SW 1271 (cell line): ENCODE data around the gene WNT9B.

ENCODE experiments used
- DNase-seq, 2 experiments: peaks; one replicate each; lab custom pipeline; 2025; lab: John Stamatoyannopoulos, UW

Gene WNT9B

GRCh38 chr17:46882666-46883065, 31.3 kb downstream of the WNT9B start:
- no peak for DNase-seq

- no peak for DNase-seq
Measured at GRCh38 chr17:46883871-46884520, 32.6 kb downstream of the WNT9B start.

- no peak for DNase-seq
Measured at GRCh38 chr17:46884552-46884951, 33.2 kb downstream of the WNT9B start.

- DNase-seq, result no peak
Measured at GRCh38 chr17:46885415-46886309, 34.3 kb downstream of the WNT9B start.

GRCh38 chr17:46886310-46886663, 34.9 kb downstream of the WNT9B start:
- no peak for DNase-seq

- no peak for DNase-seq
Measured at GRCh38 chr17:46887717-46888116, 36.3 kb downstream of the WNT9B start.

- no peak for DNase-seq
Measured at GRCh38 chr17:46888727-46889126, 37.3 kb downstream of the WNT9B start.

- DNase-seq, result no peak
Measured at GRCh38 chr17:46889519-46889918, 38.1 kb downstream of the WNT9B start.

- DNase-seq, result no peak
Measured at GRCh38 chr17:46889992-46890564, 38.7 kb downstream of the WNT9B start.

- no peak for DNase-seq
Measured at GRCh38 chr17:46890638-46891037, 39.3 kb downstream of the WNT9B start.

- no peak for DNase-seq
Measured at GRCh38 chr17:46892192-46892703, 40.9 kb downstream of the WNT9B start.

- no peak for DNase-seq
Measured at GRCh38 chr17:46894024-46894423, 42.6 kb downstream of the WNT9B start.

- no peak for DNase-seq
Measured at GRCh38 chr17:46894476-46895151, 43.2 kb downstream of the WNT9B start.

GRCh38 chr17:46895171-46895570, 43.8 kb downstream of the WNT9B start:
- DNase-seq, result no peak

GRCh38 chr17:46896991-46897390, 45.6 kb downstream of the WNT9B start:
- no peak for DNase-seq

GRCh38 chr17:46898364-46898763, 47.0 kb downstream of the WNT9B start:
- DNase-seq, result no peak

- no peak for DNase-seq
Measured at GRCh38 chr17:46898860-46899259, 47.5 kb downstream of the WNT9B start.

GRCh38 chr17:46901291-46901690, 49.9 kb downstream of the WNT9B start:
- no peak for DNase-seq

- no peak for DNase-seq
Measured at GRCh38 chr17:46903762-46904672, 52.6 kb downstream of the WNT9B start.

- DNase-seq, result no peak
Measured at GRCh38 chr17:46908068-46908737, 56.8 kb downstream of the WNT9B start.
